Fibroblast of lung (primary cell): ENCODE data around the gene POLR1C. TPM values are rescaled to one million over a fixed set of nuclear protein-coding genes. Genes with fewer than 3 reads are reported as not detected.
"Not testable (repeated sequence)": the region's sequence is repeated elsewhere in the genome, so short reads cannot be mapped to it uniquely, and the experiment has no call there.

Experiments
- DNase-seq, 2 donors: peaks; one replicate each; pipeline versions ENCODE4 v3.0.0 to v3.0.0-alpha.2; 2010; ENCODE audit warnings: low read depth in 2 of 2
- H2AFZ ChIP-seq: 2 replicates; pipeline ENCODE4 v1.5.1; 2012; ENCODE audit warnings: low read length, control low read depth, inconsistent platforms
- H3K27ac ChIP-seq: 2 replicates; pipeline ENCODE4 v1.5.1; 2011; ENCODE audit warnings: low read length, control low read depth; ENCODE audit not compliant: insufficient read depth
- H3K27me3 ChIP-seq: 2 replicates; pipeline ENCODE4 v1.5.1; 2011; ENCODE audit warnings: mild to moderate bottlenecking, low read length; ENCODE audit not compliant: control insufficient read depth, insufficient read depth
- H3K36me3 ChIP-seq: 2 replicates; pipeline ENCODE4 v1.5.1; 2011; ENCODE audit warnings: low read length; ENCODE audit not compliant: control insufficient read depth, insufficient read depth
- H3K4me1 ChIP-seq: 2 replicates; pipeline ENCODE4 v1.5.1; 2011; ENCODE audit warnings: low read length; ENCODE audit not compliant: control insufficient read depth, insufficient read depth; ENCODE audit errors: extremely low read depth
- H3K4me2 ChIP-seq: 2 replicates; pipeline ENCODE4 v1.5.1; 2011; ENCODE audit warnings: low read length, control low read depth; ENCODE audit not compliant: insufficient read depth; ENCODE audit errors: extremely low read depth
- H3K4me3 ChIP-seq, 4 experiments: fragments of 200-600 bp in 1 of 4; sonication (generic) in 1 of 4; replicated peaks in 1 of 4; 2 replicates each; pipeline ENCODE4 v1.5.1; 2011 to 2016; ENCODE audit warnings: low read length in 4 of 4, low read depth in 3 of 4, mild to moderate bottlenecking in 3 of 4, control low read depth in 2 of 4, inconsistent platforms in 1 of 4, mixed read lengths in 1 of 4; ENCODE audit not compliant: insufficient read depth in 1 of 4; ENCODE audit errors: control extremely low read depth in 1 of 4
- H3K79me2 ChIP-seq: 2 replicates; pipeline ENCODE4 v1.5.1; 2012; ENCODE audit warnings: mild to moderate bottlenecking, low read length, inconsistent platforms; ENCODE audit not compliant: control insufficient read depth, insufficient read depth
- H3K9ac ChIP-seq: 2 replicates; pipeline ENCODE4 v1.5.1; 2011; ENCODE audit warnings: mild to moderate bottlenecking, low read length, control low read depth; ENCODE audit not compliant: insufficient read depth
- H3K9me3 ChIP-seq: 2 replicates; pipeline ENCODE4 v1.5.1; 2012; ENCODE audit warnings: low read depth, low read length; ENCODE audit not compliant: control insufficient read depth, insufficient read depth
- H4K20me1 ChIP-seq: 2 replicates; pipeline ENCODE4 v1.5.1; 2011; ENCODE audit warnings: low read length; ENCODE audit not compliant: control insufficient read depth, insufficient read depth; ENCODE audit errors: extremely low read depth
- EZH2 ChIP-seq: IDR thresholded peaks from 2 replicates; pipeline ENCODE4 v1.5.1; 2012; ENCODE audit warnings: low read length, control low read depth, mild to moderate bottlenecking; ENCODE audit errors: missing control alignments
- polyA plus RNA-seq, 2 donors: library from polyadenylated mRNA; depleted of rRNA in 1 of 2; stranded (reverse) in 1 of 2; unstranded in 1 of 2; fragments of >200 nt; gene quantifications; 2 replicates each; pipeline ENCODE4 v1.2.1, GENCODE V29; 2011 to 2012; ENCODE audit warnings: missing spikeins in 1 of 2
- total RNA-seq: library from RNA; depleted of rRNA; stranded (reverse); fragments of >200 nt; gene quantifications from 2 replicates; pipeline ENCODE4 v1.2.1, GENCODE V29; 2014
- TF ChIP-seq, protein P1 (sequence below), 2 donors: IDR thresholded peaks in 1 of 2; conservative IDR thresholded peaks in 1 of 2; 1 replicate in 1 of 2; 2 replicates in 1 of 2; pipeline ENCODE4 v1.5.1; 2011 to 2012; ENCODE audit warnings: low read length in 2 of 2, control low read depth in 1 of 2, inconsistent platforms in 1 of 2, low read depth in 1 of 2, mild to moderate bottlenecking in 1 of 2

The POLR1C gene
- total and polyA plus RNA-seq, 2 donors (not counting 1 experiment from before 2014, with no cell fraction given) = 27.4 to 39.7 TPM

DNA sequence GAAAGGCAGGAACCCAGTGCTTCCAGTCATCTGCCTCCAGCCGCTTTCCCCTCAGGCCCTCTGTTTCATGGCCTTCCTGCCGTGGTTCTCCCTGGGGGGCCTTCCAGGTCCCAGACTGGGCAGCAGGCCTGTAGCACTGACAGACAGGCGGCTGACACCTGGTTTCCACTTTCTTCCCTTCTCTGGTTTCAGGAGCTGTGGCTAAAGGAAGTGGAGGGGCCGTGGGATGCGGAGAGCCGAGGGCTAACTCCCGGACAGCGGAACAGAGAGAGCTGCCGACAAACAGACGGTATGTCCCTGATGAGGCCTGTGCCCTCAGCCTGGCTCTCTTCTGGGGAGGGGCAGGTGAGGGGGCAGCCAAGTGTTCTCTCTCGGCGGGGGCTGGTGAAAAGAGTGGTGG is 19.2 kb upstream of the POLR1C start:
- Histone ChIP-seq H3K4me2 (no peak overlapping the region), H3K27me3 (no peaks in the 10 kb centered on the region), H3K9me3 (no peaks in the 10 kb centered on the region), H3K36me3 (peaks cover 10% of the 10 kb centered on the region), H3K79me2 (peaks cover 4% of the 10 kb centered on the region), H3K27ac (no peak overlapping the region), H3K4me1 (peaks cover 16% of the 10 kb centered on the region), H3K9ac (no peak overlapping the region), H3K4me3 (no peak overlapping the region), H2AFZ (no peak overlapping the region), H4K20me1 (no peaks in the 10 kb centered on the region)
- TF ChIP-seq EZH2 = no peak
- no peak for DNase-seq

- H3K79me2 ChIP-seq, H3K9ac ChIP-seq, H3K4me2 ChIP-seq, DNase-seq, H3K9me3 ChIP-seq, H4K20me1 ChIP-seq, H3K4me3 ChIP-seq, H3K27me3 ChIP-seq, H2AFZ ChIP-seq, H3K27ac ChIP-seq: not testable (repeated sequence)
- H3K36me3 ChIP-seq = peaks cover 13% of the 10 kb centered on the region
- peaks cover 16% of the 10 kb centered on the region for H3K4me1 ChIP-seq
These were observed 18.6 kb upstream of the POLR1C start for GRCh38 chr6:43498291-43498690.

GRCh38 chr6:43499028-43499815 is 17.7 kb upstream of the POLR1C start:
- H3K36me3 ChIP-seq = peaks cover 16% of the 10 kb centered on the region
- no peak overlapping the region for H3K4me2 ChIP-seq
- TF ChIP-seq, protein P1, sequence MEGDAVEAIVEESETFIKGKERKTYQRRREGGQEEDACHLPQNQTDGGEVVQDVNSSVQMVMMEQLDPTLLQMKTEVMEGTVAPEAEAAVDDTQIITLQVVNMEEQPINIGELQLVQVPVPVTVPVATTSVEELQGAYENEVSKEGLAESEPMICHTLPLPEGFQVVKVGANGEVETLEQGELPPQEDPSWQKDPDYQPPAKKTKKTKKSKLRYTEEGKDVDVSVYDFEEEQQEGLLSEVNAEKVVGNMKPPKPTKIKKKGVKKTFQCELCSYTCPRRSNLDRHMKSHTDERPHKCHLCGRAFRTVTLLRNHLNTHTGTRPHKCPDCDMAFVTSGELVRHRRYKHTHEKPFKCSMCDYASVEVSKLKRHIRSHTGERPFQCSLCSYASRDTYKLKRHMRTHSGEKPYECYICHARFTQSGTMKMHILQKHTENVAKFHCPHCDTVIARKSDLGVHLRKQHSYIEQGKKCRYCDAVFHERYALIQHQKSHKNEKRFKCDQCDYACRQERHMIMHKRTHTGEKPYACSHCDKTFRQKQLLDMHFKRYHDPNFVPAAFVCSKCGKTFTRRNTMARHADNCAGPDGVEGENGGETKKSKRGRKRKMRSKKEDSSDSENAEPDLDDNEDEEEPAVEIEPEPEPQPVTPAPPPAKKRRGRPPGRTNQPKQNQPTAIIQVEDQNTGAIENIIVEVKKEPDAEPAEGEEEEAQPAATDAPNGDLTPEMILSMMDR (conservative IDR thresholded peaks at IDR 0.05 in 1 of 2, IDR thresholded peaks at IDR 0.05 in 1 of 2; ENCODE audit: low read depth in 1 of 2, low read length in 2 of 2) = no peak
- TF ChIP-seq EZH2 = no peak
- no peak for DNase-seq
- no peaks in the 10 kb centered on the region for H4K20me1 ChIP-seq
- peaks cover 16% of the 10 kb centered on the region for H3K4me1 ChIP-seq
- peaks cover 3% of the 10 kb centered on the region for H3K79me2 ChIP-seq
- H2AFZ ChIP-seq = no peak overlapping the region
- H3K27me3 ChIP-seq = no peaks in the 10 kb centered on the region
- no peak overlapping the region for H3K9ac ChIP-seq
- no peaks in the 10 kb centered on the region for H3K9me3 ChIP-seq
- H3K27ac ChIP-seq = no peak overlapping the region
- H3K4me3 ChIP-seq = no peak overlapping the region

GRCh38 chr6:43500921-43501320 is 16.0 kb upstream of the POLR1C start:
- H3K4me3 ChIP-seq = no peak overlapping the region
- H2AFZ ChIP-seq = no peak overlapping the region
- no peak for DNase-seq
- H3K27me3 ChIP-seq = no peaks in the 10 kb centered on the region
- no peaks in the 10 kb centered on the region for H3K9me3 ChIP-seq
- no peak overlapping the region for H3K9ac ChIP-seq
- no peak overlapping the region for H3K27ac ChIP-seq
- no peak overlapping the region for H3K4me2 ChIP-seq
- peaks cover 27% of the 10 kb centered on the region for H3K36me3 ChIP-seq
- H3K79me2 ChIP-seq = no peaks in the 10 kb centered on the region
- peaks cover 11% of the 10 kb centered on the region for H3K4me1 ChIP-seq
- H4K20me1 ChIP-seq = no peaks in the 10 kb centered on the region
- TF ChIP-seq EZH2 = no peak
- TF ChIP-seq, protein P1 (conservative IDR thresholded peaks at IDR 0.05 in 1 of 2, IDR thresholded peaks at IDR 0.05 in 1 of 2; ENCODE audit: low read depth in 1 of 2, low read length in 2 of 2) = no peak
